GM18870 (cell line): Measurements from ENCODE around the gene EGFR.

Experiments used
- ATAC-seq: cut with Tn5 transposase; IDR thresholded peaks from one replicate; pipeline ENCODE4 v1.9.1; 2021; ENCODE audit warnings: moderate library complexity; ENCODE audit not compliant: unreplicated experiment

The EGFR gene

DNA sequence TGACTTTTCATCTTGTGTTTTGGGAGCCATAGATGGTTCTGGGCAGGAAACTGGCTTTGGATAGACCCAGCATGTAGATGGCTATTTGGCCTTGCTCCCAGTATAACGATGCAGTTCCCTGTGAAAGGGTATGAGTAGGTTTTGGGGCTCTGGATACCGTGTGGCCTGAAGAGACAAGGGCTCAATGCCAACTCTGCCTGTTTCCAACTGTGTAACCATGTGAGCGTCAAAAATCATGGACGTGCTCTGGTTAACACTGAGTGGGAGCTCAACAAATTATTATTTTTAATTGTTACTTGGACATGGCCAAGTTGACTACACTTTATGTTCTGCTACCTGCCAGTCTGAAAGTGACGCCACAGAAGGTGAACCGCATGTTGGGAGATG lies 41.8 kb downstream of the EGFR start:
- no peak for ATAC-seq

DNA sequence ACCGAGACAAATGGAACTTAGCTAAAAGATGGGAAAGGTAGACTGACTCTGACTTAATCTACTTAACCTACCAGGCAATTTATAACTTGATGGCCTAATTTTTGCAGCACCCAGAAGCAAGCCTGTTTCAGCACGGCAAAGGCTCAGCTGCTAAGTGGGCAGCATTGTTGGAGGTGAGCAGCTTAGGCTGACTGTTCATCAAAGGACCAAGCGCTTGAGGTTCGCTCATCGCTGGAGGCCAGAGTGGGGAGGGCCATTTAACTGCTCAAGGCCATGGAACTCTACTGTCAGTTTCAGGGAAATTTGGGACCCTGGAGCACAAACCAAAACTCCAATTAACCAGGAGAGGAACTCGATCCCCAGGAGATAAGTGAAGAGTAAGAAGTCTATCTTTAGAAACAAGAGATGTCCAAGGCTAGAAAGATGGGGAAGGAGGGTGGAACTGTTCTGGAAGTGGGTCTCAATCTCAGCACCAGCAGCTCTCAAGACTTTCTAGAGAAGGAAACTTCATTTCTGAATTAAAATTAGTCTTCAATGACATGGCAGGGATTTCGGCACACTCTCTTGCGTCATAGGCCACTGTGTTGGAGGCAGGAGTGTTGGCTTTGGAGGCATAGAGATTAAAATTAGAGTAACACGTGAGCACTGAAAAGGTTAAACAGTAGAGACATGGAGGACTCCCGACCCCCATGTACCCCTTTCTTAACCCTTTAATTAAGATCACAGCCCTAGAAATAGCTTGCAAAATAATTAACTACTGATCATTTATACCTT lies 43.1 kb downstream of the EGFR start:
- ATAC-seq, result no peak

- no peak for ATAC-seq
Observed at GRCh38 chr7:55063061-55063460, 44.2 kb downstream of the EGFR start.

DNA sequence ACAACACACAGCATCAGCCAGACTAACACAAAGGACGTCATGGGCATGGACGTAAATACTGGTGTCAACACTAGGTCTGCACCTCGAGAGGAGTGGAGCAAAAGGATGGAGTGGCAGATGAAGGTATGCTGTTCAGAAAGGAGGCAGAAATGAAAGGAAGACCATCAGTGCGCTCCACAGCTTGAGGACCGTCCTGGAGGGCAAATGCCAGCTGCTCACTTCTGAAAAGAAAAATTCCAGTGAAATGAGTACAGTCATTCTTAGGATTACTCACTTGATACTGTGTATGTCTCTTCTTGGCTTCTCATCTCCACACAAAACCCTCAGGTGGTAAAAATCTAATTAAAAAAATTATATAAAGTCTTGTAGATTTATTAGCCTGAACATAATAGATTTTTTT lies 44.8 kb downstream of the EGFR start:
- ATAC-seq, result no peak

- ATAC-seq, result peak; percentile 70
Observed at GRCh38 chr7:55065079-55065478, 46.3 kb downstream of the EGFR start.

- peak; percentile 38 for ATAC-seq
Observed at GRCh38 chr7:55065511-55066229, 46.9 kb downstream of the EGFR start.

DNA sequence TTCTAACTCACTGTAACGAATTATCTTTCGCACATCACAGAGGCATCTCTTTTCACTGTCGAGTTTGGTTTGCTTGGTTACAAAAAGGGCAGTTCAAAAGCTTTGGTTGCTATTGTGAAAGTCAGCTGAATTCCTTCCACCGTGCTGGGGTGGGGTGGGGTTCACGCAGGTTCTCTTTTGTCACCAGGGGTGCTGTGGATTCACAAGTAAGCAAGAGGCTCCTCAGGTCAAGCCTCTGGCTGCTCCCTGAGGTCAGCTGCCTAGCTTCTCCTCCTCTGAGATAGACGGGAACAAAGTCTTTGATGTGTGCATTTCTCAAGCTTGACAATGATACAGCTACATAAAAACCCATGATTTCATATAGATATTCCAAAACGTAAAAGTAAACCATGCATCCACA lies 47.7 kb downstream of the EGFR start:
- no peak for ATAC-seq

DNA sequence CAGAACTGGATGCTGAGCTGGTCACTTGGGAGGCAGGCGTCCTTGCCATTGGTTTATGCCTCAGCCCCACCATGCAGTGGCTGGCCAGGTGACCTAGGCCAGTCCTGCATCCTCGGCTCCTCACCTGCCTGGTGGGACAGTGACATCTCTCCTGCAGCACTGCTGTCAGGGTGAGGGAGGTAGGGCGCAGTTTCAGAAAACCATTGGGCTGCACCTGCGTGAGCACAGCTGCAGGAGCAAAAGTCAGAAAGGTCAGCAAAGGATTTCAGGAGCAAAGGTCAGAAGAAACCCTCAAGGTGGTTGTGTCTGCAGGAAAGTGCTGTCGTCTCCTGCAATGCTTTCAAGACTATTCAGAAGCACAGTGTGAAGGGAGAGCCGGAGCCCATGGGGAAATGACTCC lies 48.1 kb downstream of the EGFR start:
- ATAC-seq, result no peak

DNA sequence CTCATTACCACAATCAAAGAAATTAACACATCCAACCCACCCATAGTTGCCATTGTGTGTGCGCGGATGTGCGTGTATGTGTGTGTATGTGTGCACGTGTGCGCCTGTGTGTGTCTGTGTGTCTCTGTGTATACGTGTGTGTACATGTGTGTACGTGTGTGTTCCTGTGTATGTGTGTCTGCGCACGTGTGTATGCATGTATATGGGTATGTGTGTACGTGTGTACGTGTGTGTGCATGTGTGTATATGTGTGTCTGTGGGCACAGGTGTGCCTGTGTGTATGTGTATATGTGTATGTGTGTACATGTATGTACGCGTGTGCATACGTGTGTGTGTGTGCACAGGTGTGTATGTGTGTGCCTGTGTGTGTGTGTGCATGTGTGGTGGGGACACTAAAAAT lies 48.9 kb downstream of the EGFR start:
- no peak for ATAC-seq

DNA sequence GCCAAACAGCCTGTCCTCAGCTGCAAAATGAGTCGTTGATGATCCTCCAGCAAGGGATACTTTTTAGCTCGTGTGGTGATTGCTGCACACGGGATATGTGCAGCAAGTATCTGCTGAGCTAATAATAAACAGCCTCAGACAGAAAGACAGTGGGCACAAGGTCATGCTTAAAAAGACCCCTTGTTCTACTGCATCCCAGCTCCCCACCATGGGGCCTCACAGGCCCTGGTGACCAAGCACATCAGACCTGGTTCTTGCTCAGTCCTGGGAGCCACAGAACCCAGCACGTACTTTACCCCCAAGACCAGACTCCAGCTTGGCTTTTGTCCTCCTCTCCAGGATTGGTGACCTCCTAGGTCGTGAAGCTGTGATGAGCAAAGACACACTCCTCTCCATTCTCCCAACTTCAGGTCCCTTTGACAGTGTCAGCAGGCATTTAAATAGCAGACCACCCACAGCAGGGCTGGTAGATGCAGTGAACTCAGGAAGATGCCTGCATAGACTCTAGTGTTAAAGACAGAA lies 50.5 kb downstream of the EGFR start:
- no peak for ATAC-seq

- no peak for ATAC-seq
Observed at GRCh38 chr7:55070271-55070743, 51.5 kb downstream of the EGFR start.

- no peak for ATAC-seq
Observed at GRCh38 chr7:55070854-55071253, 52.0 kb downstream of the EGFR start.

DNA sequence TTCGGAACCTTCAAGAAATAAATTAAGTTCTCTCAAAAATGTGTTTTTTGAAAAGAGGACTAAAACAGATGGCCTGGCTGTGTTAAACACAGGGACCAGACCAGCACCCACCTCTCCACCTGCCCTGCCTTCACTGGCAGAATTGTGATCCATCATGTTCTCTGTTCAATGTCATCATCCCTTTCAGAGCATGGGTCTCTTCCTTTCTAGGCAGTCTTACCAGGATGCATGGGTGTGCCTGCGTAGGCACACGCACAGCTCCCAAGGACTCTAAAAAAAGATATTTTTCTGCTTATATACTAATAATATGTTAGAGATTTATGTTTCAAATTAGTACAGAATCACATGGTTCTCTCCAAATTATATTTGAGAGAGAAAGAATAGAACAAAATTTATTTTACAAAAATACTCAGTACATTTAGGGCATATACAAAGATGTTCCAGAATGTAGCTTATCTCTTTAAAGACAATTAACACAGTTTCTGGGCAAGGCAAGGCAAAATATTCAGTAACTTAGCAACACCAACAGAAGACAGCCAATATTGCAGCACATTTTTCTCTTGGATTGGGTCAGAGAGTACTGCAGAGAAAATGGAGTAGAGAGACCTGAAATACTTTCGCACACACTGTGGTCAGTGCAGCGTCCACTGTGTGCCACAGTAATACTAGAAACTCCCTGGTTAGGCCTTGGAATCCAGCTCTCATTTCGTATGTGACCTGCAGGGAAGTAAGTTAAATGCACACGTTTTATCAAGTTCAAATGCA lies 52.8 kb downstream of the EGFR start:
- ATAC-seq, result no peak

DNA sequence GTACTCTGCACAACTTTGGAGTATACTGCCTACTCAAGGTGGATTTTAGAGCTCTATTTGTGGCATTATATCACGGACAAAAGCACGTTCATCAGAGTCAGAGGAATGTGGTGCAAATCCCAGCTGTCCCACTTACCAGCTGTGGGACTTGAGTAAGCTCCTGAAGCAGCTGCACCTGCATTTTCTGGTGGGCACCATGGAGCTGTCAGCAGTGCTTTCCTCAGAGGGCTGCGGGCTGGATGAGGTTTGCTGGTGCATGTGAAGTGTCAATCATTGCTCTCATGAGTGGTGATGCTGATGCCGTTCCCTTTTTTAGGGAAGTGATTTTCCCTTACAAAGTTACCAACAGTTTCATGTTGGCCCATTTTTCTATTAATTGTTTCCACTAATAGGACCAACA lies 53.4 kb downstream of the EGFR start:
- no peak for ATAC-seq

DNA sequence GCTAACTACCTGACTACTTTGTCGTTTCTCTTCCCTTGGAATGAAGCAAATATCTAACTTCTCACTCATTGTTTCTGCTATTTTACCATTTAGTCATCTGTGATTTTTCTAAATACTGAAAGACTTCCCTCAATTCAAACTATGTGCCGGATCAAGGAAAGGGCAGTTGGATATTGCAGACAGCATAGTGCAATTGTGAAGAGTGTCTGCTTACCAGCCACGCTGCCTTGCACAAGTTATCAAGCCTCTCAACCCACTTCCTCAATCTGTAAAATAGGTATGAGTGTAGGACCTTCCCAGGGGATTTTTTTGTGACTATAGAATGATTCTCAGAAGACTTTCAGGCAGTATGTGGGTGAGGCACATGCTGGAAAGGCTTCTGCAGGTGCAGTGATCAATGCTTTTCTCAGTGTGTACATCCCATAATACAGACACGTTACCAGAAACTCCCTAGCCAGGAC lies 54.3 kb downstream of the EGFR start:
- ATAC-seq, result peak; percentile 74

- ATAC-seq, result peak; percentile 85
Observed at GRCh38 chr7:55073976-55074528, 55.2 kb downstream of the EGFR start.

DNA sequence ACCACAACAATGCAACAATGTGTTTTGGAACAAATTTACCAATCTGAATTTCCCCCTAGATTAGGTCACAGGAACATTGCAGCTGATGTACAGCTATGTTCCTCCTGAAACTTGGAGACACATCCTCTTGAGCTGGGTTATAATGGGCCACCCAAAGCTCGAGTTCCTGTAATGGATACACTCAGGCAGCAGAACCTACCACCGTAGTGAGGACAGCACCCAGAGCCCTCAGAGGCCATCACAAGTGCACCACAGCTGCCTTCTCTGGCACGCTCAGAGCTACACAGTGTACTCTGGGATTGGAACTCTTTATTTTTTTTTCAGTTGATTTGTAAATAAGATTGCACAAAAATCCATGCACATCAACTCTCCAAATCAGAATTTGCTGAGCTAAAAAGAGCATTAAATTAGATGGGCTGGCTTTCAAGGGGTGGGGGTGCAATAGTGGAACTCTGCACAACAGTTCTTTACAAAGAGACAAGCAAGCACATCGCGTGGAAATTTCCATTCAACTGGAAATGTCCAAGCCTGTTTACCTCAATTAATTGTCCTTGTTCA lies 56.7 kb downstream of the EGFR start:
- ATAC-seq, result no peak

DNA sequence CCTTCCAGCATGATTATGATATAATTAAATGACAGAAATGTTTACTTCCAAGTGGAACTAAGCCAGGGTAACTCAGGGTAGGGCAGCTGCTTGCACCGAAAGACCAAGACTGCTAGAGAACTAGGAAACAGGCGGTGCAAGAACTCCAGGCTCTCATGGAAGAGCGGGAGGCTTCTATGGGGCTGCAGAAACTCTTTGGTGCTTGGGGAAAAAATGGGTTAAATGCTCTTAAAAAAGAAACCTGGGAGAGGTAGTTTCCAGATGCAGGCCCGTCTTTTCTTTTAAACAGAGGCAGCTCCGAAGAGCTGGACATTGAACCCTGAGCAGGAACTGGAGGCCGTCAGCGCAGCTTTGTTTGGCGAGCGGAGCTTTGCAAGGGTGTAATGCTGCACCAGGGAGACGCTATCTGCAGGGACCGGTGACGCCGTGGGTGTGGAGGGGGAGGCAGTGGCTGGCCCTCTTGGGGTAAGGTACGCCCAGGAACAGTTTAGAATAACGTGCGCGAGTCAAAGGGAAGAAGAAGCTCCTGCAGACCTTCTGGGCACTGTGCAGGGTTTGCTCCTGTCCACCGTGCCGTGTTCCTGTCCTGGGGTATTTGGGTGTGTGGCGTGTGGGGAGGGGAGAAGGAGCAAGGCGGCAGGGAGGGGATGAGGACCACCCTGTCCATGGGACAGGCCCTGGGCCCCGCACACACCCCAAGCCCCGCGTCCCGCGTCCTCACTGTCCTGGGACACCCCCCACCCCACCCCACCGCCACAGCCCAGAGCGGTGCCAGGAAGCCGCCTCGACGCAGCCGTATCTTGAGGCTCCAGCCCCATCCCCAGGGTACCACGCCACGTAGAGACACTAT lies 59.0 kb downstream of the EGFR start:
- no peak for ATAC-seq

DNA sequence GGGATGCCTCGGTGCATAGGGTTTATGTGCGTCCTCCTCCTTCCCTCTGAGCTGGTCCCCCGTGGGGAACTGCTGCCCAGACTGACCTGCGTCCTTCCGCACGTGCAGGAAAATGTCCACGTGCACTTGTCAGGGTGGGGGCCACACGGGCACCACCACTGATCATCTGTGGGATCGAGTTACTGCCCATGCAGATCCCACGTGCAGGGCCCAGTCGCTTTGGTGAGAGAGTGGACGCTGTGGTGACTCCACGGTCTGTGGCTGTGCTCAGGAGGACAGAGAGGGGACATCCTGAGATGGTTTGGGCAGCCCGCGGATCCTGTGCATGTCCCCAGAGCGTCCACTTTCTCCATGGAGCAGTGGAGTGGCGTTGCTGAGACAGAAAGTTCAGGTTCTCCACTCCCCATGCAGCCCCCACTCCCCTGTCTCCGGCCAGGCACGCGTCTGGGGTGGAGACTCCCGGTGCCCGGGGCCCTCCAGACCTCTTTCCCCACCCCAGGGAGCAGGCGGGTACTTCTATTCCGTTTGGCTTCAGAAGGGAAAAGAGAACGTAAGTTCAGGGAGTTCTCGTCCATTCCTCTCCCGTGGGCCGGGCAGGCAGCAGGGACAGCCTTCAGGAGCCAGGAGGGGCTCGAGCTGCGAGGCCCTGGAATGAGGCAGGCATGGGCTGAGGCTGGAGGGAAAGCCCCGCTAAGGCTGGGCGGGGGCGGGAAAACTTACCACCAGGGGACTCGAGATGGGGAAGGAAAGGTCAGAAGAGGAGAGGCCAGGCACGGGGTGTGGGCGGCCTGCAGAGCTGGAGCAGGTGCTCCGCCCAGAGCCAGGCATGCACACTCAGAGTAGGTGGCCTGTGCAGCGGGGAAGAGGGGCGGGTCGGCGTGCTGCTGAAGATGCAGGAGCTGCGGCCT lies 59.9 kb downstream of the EGFR start:
- ATAC-seq, result no peak
